G401.6 (cell line): ENCODE data around the gene B4GALT3.
"Not testable (repeated sequence)": the region's sequence is repeated elsewhere in the genome, so short reads cannot be mapped to it uniquely, and the experiment has no call there.

Source experiments
- FAIRE-seq: peaks from 2 replicates; lab custom pipeline; 2012; peaks lifted over from hg19 to GRCh38; lab: Jason Lieb, UNC

Gene B4GALT3

DNA sequence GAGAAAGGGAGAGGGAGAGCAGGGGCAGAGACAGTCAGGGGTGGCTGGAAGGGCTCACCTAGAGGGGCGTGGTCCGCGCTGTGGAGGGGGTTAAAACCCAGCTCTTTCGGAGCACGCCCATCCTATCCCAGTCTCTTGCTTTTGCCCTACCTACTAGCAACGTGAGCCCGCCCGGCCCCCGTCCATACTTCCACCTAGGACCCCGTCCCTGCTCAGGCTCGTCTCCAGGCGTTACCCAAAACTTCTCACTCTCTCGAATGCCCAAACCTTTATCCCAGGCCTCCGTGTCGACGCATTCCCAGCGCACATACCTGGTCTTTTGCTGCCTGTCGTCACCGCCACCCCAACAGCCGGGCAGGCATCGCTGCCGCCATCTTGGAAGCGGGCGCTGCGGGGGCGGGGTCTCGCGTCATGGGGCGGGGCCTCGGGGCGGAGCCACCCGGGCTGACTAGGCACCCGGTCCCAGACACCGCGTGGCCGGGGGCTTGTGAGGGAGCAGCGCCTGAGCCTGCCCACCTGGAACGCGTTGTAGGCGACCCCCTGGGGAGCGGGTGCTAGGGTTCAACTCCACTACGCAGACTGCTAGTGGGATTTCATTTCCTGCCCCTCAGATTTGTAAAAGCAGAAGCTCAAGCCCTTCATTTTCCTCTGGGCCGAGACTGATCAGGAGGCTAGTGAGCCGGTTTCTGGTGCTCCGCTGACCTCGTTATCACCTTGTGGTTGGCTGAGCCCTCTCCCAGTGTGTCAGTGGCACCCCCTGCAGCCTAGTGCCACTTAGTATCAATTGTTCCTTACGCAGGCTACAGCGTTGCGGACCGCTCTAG lies at the start of gene B4GALT3:
Gene B4GALT3, minus strand, starts transcription at position 396 of the 824 bp plus-strand sequence. CDS start 1,447 bp downstream, outside the sequence.
- no peak for FAIRE-seq

DNA sequence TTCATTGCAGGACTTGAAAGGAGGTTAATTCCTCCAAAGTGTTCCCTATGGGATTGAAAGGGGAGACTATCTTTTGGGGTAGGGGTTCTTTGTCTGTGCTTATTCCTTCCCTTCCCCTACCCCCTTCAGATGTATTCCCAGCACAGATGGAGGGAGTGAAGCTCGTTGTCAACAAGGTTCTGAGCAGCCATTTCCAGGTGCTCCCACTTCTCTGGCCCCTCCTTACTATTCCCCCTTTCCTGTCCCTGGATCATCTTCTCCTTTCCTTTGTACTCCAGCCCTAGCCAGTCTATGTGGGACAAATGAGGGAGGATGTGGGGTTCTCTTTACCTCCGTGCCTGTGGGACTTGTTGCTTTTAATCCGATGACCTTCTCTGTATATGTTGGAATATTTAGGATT lies 49.5 kb upstream of the B4GALT3 start:
- FAIRE-seq = no peak

DNA sequence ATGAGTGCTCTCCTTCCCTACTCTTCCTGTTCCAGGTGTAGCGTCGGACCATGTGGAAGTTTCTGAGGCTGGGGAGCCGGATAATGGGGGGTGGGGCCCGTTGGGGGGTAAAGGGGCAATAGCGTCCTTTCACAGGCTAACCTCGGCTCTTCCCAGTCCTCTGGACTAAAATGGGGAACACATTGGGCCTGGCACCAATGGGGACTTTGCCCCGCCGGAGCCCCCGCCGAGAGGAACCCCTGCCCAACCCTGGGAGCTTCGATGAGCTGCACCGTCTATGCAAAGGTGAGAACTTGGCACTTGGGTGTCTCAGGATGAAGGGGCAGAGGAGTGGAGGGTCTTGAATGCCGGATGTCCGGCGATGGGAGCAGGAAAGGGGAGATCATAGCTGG lies 49.0 kb upstream of the B4GALT3 start:
- no peak for FAIRE-seq

DNA sequence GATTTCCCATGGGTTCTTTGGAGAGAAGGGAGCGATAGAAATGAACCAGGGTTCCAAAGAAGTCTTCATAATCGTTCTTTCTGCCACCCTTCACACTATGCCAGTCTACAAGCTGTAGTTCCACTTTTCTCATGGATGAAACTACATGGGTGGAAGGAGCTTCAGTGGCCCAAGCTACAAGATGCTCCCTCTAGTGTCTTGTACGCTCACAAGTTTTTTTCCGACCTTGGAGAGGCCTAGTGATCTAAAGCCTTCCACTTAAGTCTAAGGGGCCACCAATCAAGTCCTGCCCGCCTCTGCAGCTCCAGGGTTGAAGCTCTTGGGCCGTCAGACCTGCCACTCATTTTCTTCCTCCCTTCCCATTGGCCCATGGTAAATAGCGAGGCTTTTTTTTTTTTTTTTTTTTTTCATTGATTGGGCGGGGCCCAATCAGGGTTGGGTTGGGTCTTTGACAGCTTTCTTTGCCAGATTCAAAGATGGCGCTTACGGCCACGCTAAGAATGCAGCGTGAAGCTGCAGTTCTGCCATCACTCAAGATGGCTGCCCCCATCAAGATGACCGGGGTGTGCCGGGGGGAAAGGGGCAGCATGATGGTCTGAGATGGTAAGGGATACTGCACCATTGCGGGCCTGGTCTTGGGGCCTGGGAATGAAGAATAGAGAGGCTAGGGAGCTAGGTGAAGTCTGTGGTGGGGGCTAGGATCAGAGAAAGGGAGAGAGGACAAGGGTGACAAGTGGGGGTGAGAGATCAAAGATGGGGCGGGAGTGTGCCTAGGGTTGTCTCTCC lies 48.4 kb upstream of the B4GALT3 start, which contains the start of gene TOMM40L:
Gene TOMM40L, plus strand, starts transcription at position 527 of the 786 bp plus-strand sequence. CDS start 430 bp downstream, outside the sequence.
- FAIRE-seq = peak; percentile 99

DNA sequence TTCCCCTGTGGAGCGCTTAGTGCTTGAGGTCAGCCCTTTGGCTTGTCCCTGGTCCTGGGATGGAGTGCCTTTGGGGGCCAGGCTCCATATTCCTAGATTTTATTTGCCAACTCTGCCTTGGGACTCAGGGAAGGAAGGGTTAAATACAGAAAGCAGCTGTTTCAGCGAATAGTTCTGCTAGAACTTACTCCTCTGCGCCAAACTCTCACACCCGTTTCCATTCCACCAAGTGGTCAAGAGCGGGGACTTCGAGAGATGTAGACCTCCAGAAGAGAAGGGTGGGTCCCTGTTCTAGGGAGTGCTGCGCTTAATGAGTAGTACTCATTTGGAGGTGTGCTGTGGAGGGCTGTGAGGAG lies 47.8 kb upstream of the B4GALT3 start:
- FAIRE-seq = no peak

DNA sequence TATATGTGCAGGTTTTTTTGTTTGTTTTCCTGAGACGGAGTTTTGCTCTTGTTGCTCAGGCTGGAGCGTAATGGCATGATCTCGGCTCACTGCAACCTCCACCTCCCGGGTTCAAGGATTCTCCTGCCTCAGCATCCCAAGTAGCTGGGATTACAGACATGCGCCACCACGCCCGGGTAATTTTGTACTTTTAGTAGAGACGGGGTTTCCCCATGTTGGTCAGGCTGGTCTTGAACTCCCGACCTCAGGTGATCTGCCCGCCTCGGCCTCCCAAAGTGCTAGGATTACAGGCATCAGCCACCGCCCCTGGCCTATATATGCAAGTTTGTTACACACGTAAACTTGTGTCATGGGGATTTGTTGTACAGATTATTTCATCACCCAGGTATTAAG lies 47.4 kb upstream of the B4GALT3 start:
- not testable (repeated sequence) for FAIRE-seq

DNA sequence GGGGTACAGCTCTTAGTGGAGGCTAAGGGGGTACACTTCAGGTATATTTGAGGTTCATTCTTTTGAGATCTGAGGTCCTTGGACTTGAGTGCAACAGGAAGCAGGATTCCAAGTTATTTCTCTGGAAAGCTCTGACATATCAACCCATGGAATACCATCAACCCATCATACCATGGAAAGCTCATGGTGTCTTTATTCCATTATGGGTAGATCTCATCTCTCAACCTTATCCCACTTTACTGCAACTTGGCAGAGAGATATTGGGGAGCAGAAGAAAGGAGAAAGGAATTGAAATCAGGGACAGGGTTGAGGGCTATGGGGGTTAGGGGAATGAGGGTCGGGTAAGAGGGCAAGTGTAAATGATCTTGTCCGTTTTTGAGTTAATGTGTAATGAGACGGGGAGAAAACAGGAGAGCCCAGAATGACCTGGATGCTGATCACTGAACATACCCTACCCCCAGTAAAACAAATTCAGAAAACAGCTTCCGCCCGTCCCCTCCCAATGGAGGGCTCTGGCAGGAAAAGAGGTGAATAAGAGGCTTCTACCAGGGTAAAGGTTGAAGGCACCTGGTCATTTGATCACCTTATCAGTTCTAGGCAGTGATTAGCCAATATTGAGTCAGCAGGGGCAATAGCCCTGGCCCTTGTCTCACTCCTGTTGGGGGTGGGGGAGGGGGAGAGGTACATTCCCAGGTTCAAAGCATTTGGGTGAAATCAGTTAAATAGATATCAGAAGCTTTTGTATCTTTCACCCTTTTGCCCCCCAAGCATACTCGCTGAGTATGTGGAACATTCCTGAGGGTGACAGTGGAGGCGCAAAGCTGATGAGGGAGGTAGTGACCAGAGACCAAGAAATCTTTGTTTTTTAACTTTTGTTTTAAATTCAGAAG lies 46.7 kb upstream of the B4GALT3 start:
- no peak for FAIRE-seq

DNA sequence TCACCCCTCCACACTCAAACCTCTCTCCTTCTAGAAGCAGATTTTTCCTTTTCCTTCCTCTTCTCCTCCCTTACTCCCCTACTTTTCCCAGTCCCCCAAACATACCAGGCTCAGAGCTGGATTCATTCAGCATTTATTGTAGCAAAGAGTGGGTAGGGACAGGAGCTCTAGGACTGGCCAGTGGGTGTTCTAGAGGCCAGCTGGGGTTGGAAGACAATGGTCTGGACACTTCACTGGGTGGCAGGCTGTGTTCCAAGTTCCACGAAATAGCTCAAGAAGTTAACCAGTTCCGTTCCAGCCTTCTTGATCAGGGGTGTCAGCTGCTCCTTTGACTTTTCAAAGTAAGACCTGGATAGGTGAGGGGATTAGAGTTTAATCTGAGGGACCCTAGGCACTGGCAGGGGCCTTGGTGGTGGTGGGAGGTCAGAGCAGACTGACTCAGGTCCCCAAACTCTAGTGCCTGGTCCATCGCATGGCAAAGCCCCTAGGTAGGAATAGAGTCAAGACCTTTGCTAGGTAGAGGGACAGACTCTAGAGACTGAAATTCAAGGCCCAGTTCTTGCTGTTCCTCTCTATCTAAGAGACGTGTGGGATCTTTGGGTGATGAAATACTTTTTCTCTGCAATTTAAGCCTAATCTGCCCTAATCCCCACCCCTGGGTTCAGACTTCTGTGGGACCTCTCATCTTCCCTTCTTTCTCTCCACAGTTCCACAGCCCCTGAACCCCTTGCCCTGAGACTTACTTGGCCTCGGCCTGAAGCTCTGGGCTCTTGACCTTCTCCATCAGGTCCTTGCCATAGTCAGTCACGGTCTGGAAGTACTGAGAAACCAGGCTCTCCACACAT lies 45.1 kb upstream of the B4GALT3 start:
- no peak for FAIRE-seq

DNA sequence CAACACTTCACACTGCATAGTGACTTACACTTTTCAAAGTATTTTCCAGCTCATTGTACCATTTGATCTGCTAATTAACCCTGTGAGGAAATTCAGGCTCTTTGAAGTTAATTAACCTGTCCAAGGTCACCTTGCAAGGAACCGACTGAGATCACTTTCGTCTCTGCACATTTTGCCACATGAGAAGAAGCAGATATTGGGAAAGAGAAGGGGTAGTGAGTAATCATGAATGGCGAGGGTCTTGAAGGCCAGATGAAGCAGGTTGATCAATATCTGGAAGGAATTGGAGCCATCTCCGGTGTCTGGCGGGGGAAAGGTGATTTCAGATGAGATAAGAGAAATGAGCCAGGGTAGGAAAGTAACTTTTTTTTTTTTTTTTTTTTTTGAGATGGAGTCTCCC lies 42.7 kb upstream of the B4GALT3 start:
- no peak for FAIRE-seq

DNA sequence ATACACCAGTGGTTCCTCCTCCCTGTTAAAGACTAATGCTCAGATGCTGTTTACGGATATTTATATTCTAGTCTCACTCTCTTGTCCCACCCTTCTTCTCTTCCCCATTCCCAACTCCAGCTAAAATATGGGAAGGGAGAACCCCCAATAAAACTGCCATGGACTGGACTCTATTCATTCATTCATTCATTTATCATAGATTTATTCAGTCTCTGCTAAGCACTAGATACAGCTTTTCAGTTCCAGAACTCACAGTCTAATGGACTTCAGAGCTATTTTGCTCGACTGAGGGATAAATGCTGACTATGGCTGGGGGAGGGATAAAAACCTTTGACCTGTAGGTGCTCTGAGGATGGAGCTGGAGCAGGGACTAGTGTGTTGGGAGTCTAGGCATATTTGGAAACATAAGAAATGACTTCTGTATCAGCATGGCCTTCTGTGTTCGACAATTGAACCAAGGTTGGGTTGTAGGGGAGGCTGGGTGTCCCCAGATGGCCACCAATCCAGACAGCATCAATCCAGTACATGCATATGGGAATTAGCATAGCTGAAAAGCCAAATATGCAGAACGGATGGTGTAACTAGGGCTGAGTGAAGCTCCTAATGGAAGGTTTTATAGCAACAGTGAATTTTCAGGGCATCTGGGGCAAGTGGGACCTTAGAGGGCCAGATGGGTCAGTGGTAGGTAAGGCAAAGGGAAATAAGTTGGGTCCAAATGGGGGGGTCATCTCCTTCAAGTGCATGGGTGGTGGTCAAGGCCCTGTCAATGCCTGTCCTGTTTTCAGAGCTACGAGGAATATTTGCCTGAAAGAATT lies 42.0 kb upstream of the B4GALT3 start:
- no peak for FAIRE-seq

DNA sequence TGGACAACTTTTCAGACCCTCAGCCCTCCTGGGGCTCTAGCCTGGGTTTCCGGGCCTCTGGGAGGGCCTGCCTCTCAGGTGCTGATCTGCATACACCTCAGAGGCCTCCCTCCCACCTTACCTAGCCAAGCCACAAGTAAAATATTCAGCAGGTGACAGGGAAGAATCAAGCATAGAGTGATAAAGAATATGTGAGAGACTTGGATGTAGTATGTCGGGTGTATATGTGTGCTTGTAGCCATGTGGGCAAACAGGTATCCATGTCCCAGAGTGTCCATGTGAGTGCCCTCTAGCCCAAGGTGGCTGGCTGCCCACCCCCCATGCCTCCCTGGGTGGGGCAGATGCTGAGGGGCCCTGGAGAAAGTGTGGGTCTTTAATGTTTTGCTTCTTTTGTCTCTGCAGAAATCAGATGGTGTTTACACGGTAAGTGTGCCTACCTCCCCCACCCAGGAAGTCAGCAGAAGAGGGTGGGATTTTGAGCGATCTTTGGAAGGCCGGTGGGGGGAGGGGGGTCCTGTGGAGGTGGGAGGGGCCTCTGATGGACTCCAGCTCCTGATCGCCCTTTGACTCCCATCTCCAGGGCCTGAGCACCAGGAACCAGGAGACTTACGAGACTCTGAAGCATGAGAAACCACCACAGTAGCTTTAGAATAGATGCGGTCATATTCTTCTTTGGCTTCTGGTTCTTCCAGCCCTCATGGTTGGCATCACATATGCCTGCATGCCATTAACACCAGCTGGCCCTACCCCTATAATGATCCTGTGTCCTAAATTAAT lies 41.2 kb upstream of the B4GALT3 start:
- no peak for FAIRE-seq

DNA sequence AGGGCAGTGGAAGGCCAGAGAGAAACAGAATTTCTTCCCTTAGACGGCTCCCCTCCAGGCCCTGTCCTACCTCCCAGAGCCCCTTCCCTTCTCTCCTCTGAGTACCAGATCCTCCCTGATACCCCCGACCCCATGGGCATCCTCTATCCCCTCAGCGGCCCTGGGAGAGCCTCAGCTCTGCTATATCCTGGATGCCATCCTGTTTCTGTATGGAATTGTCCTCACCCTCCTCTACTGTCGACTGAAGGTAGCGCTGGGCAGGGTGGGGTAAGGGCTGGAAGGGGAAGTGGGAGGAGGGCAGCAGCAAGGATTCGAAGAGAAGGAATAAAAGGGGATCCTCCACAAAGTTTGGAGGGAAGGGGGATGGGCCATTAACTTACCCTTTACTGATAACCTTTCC lies 40.5 kb upstream of the B4GALT3 start:
- no peak for FAIRE-seq

DNA sequence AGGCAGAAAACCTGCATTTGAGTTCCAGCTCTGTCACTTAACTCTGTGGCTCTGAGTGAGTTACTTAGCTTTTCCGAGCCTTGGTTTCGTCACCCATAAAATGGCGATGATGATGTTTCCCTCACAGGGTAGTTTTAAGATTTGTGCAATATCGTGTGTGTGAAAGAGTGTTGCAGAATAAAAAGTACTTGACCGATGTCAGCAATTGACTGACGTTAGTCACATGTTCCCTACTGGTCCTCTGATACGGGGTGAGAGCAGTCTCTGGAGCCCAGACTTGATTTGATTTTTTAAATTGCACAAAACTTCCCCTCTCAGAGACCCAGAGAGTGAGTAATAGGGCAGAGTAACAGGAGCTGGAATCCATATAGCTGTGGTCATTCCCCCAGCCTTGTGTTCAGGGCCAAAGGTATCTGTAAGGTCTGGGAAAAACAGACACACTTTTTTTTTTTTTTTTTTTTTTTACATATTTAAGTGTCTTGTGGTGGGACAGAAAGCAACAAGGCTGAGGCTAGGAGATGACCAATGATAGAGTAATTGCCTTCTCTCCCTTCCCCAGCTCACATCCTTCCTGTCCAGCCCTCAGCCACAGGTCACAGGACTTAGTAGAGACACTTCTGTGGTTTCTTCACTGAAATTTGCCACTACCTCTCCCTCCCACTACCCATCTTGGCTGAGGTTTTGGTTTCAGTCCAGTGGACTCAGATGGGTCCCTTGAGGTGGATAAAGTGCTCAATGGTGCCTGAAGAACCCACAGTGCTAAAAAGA lies 39.8 kb upstream of the B4GALT3 start:
- no peak for FAIRE-seq

DNA sequence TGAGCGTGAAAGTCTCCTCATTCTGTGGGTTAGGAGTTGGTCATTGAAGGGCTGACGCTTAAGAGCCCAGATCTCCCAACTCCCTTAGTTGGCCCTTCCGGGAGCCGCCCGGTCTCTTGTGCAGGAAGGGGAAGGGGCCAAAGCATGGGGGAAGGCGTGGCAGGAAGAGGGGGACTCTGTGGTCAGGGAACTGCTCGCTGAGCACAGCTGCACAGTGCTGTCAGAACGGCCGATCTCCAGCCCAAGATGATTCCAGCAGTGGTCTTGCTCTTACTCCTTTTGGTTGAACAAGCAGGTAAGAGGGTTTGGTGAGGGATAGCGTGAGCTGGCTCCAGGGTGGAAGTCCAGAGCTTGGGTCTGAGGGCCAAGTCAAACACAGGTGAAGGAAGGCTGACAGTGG lies 37.8 kb upstream of the B4GALT3 start, which contains the start of gene FCER1G:
Gene FCER1G, plus strand, starts transcription at position 220 of the 400 bp plus-strand sequence. Its CDS starts 27 bp downstream, at position 247.
- FAIRE-seq = no peak

DNA sequence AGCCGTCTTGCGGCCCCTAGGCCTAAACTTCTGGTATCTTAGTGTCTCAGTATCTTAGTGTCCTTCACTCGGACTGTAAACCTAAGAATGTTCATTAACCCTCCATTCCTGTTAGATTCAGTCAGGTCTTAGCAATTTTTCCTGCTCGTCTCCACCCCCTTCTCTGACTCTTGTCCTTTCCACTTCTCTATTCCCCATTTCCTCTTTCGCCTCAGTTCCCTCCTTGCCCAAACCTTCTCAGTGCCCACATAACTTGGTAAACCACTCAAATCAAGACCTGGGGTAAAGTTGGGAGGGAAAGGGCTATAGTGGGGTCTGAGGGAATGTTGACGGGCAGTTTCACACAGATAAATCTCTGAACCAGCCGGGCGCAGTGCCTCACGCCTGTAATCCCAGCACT lies 37.1 kb upstream of the B4GALT3 start:
- no peak for FAIRE-seq

DNA sequence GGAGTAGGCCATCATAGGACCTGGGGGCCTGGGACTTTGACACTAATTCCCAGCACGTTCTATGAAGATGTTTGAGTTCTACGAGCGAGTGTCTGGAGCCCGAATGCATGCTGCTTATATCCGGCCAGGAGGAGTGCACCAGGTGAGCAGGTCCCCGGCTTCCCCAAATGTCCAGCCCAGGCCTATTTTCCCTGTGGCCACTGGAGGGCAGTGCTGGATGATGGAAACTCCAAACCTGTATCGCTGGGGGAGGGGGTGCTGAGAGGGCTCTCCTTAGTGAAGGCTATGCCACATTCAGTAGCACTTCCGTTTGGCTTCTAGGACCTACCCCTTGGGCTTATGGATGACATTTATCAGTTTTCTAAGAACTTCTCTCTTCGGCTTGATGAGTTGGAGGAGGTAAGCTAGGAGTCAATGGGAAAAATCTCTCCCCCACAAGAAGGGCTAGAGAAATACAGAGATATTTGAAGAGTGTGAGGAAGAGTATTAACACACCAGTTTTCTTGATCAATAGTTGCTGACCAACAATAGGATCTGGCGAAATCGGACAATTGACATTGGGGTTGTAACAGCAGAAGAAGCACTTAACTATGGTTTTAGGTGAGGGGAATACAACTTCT lies 32.6 kb upstream of the B4GALT3 start:
- FAIRE-seq = peak; percentile 52

DNA sequence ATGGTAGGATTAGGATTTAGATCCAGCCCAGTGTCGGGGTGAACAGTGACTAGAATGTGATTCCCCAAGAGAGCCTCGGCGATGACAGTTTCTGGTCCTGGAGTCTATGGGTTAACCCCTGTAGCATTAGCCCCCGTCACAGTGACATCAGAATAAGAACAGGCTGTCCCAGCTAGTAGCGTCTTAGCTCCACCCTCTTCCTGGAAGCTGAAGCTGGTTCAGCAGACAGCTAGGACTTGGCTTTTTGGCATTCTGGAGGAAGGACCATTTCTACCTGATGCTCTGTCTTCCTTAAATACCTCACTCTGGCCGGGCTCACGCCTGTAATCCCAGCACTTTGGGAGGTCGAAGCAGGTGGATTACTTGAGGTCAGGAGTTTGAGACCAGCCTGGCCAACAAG lies 29.9 kb upstream of the B4GALT3 start:
- no peak for FAIRE-seq

DNA sequence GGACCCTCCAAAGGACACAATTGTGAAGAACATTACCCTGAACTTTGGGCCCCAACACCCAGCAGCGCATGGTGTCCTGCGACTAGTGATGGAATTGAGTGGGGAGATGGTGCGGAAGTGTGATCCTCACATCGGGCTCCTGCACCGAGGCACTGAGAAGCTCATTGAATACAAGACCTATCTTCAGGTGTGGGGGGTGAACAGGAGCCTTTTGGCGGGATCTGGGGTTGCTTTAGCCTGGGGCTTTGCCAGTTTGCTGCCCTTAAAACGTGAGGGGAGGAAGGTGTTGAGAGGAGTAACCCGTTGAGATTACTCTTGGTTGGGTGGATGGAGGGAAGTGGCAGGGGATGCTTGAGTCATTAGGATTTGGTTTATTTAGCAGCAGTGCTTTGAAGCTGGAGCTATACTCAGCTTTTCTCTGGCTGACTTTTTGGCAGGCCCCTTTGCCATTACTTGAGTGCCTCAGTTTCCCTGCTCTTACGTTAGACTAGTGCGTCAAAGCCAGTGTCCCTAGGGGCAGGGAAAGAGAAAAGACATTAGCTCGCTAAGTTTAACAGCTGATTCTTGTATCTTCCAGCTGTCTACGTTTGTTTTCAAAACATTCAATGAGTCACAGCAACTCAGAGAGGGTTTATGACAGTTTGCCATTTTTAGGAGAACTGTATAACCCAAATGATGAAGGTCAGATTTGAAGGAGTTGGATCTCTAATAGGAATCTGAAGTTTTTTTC lies 29.3 kb upstream of the B4GALT3 start:
- no peak for FAIRE-seq
